Activated CD8-positive, alpha-beta T cell treated with anti-CD3 and anti-CD28 coated beads for 36 hours (primary cell): ENCODE results near the gene FBN3. TPM values are rescaled to one million over a fixed set of nuclear protein-coding genes. Genes with fewer than 3 reads are reported as not detected.

Source experiments
- ATAC-seq: fragments of 200-7000 bp; cut with Tn5 transposase; one replicate; pipeline ENCODE4 v1.10.0; 2021; ENCODE audit warnings: mild to moderate bottlenecking, moderate library complexity
- CTCF ChIA-PET: fragments of 350-600 bp; sonication (Branson Sonifier 250); formaldehyde crosslinking; loops from one replicate; lab custom pipeline; 2021; ENCODE audit warnings: antibody characterized with exemption; lab: Charles Lee
- POLR2A ChIA-PET: fragments of 350-600 bp; sonication (Branson Sonifier 250); formaldehyde crosslinking; loops from one replicate; lab custom pipeline; 2021; ENCODE audit warnings: antibody characterized with exemption; lab: Charles Lee
- DNase-seq: peaks from one replicate; pipeline ENCODE4 v3.0.0-alpha.2; 2020
- H3K27ac Mint-ChIP-seq: one replicate; pipeline ENCODE4 v1.8.0; 2021; ENCODE audit warnings: mild to moderate bottlenecking, mixed read lengths
- H3K27me3 Mint-ChIP-seq: one replicate; pipeline ENCODE4 v1.8.0; 2021; ENCODE audit warnings: mixed read lengths
- H3K36me3 Mint-ChIP-seq: one replicate; pipeline ENCODE4 v1.8.0; 2021; ENCODE audit warnings: low read depth, mixed read lengths
- H3K4me1 Mint-ChIP-seq: one replicate; pipeline ENCODE4 v1.8.0; 2021; ENCODE audit warnings: low read depth, mixed read lengths
- H3K4me3 Mint-ChIP-seq: one replicate; pipeline ENCODE4 v1.8.0; 2021; ENCODE audit warnings: mild to moderate bottlenecking, moderate library complexity, mixed read lengths
- H3K9me3 Mint-ChIP-seq: one replicate; pipeline ENCODE4 v1.8.0; 2021; ENCODE audit warnings: mixed read lengths
- intact Hi-C: fragments of 100-400 bp; cut with micrococcal nuclease; formaldehyde crosslinking; loops from one replicate; pipeline ENCODE4 v1.10.0; 2022
- total RNA-seq, 2 experiments: library from RNA; stranded (reverse); gene quantifications; one replicate each; pipeline ENCODE4 v1.2.3, GENCODE V29; 2021
- TF ChIP-seq, protein P1 (sequence below): fragments of 200-600 bp; IDR thresholded peaks from one replicate; pipeline ENCODE4 v1.8.0; 2022; ENCODE audit warnings: antibody characterized with exemption, mild to moderate bottlenecking

The FBN3 gene
- total RNA-seq, result under 1 TPM in 1 of 2 experiments, not detected in 1; 0.02 TPM

GRCh38 chr19:8149261-8150094 lies at the start of gene FBN3:
FBN3 (minus strand) TSS chr19:8149592; CDS start chr19:8147480, 2,112 bp downstream.
- POLR2A ChIA-PET, result no interaction called here
- TF ChIP-seq, protein P1, sequence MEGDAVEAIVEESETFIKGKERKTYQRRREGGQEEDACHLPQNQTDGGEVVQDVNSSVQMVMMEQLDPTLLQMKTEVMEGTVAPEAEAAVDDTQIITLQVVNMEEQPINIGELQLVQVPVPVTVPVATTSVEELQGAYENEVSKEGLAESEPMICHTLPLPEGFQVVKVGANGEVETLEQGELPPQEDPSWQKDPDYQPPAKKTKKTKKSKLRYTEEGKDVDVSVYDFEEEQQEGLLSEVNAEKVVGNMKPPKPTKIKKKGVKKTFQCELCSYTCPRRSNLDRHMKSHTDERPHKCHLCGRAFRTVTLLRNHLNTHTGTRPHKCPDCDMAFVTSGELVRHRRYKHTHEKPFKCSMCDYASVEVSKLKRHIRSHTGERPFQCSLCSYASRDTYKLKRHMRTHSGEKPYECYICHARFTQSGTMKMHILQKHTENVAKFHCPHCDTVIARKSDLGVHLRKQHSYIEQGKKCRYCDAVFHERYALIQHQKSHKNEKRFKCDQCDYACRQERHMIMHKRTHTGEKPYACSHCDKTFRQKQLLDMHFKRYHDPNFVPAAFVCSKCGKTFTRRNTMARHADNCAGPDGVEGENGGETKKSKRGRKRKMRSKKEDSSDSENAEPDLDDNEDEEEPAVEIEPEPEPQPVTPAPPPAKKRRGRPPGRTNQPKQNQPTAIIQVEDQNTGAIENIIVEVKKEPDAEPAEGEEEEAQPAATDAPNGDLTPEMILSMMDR, result no peak
- intact Hi-C loops, result no loop called here
- Mint-ChIP-seq H3K4me1 (peaks cover 8% of the 10 kb centered on the region), H3K9me3 (no peaks in the 10 kb centered on the region), H3K27ac (no peak within 1 kb of the TSS), H3K36me3 (no peaks in the 10 kb centered on the region), H3K27me3 (peaks cover 45% of the 10 kb centered on the region), H3K4me3 (no peak within 1 kb of the TSS)
- DNase-seq, result no peak
- peak; percentile 24 for ATAC-seq
- CTCF ChIA-PET, result interaction anchor here (0.9 kb wide), 1 partner anchor 104 kb away, joined by 4 read pairs; no protein-coding TSS in a partner anchor

DNA sequence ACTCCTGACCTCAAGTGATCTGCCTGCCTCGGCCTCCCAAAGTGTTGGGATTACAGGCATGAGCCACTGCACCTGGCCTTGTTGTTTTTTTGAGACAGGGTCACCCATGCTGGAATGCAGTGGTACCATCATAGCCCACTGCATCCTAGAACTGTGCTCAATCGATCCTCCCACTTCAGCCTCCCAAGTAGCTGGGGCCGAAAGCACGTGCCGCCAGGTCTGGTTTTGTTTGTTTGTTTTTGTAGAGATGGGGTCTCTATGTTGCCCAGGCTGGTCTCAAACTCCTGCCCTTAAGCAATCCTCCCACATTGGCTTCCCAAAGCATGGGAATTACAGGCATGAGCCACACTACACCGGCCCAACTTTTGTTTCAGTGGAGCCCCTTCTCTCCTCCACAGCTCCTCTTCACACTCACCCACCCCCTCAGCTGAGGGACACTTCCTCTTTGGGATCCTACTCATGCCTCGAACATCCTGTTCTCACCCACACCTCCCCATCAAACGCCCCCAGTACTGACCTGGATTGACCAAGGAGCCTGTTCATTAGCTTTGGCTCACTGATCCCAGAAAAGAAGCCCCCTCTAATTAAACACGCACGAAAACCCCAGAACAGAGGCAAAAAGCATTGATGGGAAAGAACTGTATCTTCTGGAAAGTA lies 47.0 kb upstream of the FBN3 start:
- TF ChIP-seq, protein P1, result no peak
- H3K27ac Mint-ChIP-seq, result peak overlapping the region; percentile 35
- ChIA-PET CTCF (no interaction called here), POLR2A (no interaction called here)
- H3K9me3 Mint-ChIP-seq, result no peaks in the 10 kb centered on the region
- ATAC-seq (no peak), DNase-seq (no peak)
- H3K4me3 Mint-ChIP-seq, result no peak overlapping the region
- H3K36me3 Mint-ChIP-seq, result no peaks in the 10 kb centered on the region
- H3K27me3 Mint-ChIP-seq, result no peaks in the 10 kb centered on the region
- intact Hi-C loops, result no loop called here
- peaks cover 35% of the 10 kb centered on the region for H3K4me1 Mint-ChIP-seq

DNA sequence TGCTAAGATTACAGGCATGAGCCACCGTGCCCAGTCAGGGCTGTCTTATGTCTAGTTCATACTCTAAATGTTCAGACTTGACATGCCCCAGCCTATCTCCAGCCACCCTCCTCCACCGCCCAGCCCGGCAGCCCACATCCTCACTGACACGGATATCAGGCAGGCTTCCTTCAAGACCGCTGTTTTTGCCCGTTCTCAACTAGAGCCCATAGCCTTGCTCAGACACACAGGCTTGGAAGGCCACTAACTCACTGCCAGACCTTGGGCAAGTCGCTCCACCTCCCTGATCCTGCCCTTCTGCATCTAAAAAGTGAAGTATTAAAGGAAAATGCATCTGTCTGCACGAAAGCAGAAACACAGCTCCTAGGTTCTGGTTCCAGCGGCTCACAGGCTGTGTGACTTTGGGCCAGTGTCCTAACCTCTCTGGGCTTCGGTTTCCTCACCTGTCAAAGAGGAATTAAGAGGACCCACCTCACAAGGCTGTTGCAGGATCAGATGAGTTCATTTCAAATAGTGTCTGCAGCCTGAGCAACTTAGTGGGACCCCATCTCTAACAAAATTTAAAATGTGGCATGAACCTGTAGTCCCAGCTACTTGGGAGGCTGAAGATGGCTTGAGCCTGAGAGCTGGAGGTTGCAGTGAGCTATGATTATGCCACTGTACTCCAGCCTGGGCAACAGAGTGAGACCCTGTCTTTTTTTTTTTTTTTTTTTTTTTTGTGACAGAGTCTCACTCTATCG lies 45.3 kb upstream of the FBN3 start:
- intact Hi-C loops, result no loop called here
- Mint-ChIP-seq H3K9me3 (no peaks in the 10 kb centered on the region), H3K27me3 (no peaks in the 10 kb centered on the region), H3K36me3 (no peaks in the 10 kb centered on the region), H3K4me1 (peaks cover 35% of the 10 kb centered on the region), H3K4me3 (peak overlapping the region; percentile 50), H3K27ac (peak overlapping the region; percentile 93)
- ChIA-PET POLR2A (interaction anchor here (1.2 to 1.6 kb wide), 3 partner anchors 10 to 19 kb away, joined by 3 to 4 read pairs (median 4); no protein-coding TSS in a partner anchor), CTCF (interaction anchor here (1.1 to 1.2 kb wide), 3 partner anchors 10 to 59 kb away, joined by 3 to 6 read pairs (median 3); no protein-coding TSS in a partner anchor)
- TF ChIP-seq, protein P1, result no peak
- DNase-seq (peak; percentile 74), ATAC-seq (peak; percentile 55)

DNA sequence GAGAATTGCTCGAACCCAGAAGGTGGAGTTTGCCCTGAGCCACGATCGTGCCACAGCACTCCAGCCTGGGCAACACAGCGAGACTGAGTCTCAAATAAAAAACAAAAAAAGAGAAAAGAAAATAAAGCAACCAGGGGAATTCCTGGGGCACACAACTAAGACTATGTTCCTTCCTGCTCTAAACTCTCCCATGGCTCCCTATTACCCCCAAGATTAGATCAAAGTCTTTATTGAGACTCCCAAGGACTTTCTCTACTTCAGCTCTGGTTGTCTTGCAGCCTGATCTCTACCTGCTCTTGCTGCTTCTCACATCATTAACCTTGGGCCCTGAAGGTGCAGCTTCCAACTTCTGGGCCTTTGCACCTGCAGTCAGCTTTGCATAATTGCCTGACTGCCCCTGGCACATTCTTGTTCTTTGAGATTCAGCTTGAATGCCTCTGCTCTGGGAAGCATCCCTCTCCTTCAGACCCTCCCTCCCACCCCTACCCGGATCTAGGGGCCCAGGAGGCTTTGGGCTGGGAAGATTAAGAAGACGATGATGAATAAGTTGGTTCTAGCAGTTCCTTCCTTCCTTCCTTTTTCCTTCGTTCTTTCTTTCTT lies 42.9 kb upstream of the FBN3 start:
- Mint-ChIP-seq H3K27ac (no peak overlapping the region), H3K27me3 (no peaks in the 10 kb centered on the region), H3K4me3 (no peak overlapping the region), H3K9me3 (no peaks in the 10 kb centered on the region), H3K36me3 (no peaks in the 10 kb centered on the region), H3K4me1 (peaks cover 42% of the 10 kb centered on the region)
- ChIA-PET CTCF (no interaction called here), POLR2A (no interaction called here)
- DNase-seq (no peak), ATAC-seq (no peak)
- intact Hi-C loops, result no loop called here
- TF ChIP-seq, protein P1, result no peak
